Gastrocnemius medialis (tissue), 4 donors: Measurements from ENCODE around the gene ZFP92. TPM values are rescaled to one million over a fixed set of nuclear protein-coding genes. Genes with fewer than 3 reads are reported as not detected.

Source experiments
- ATAC-seq, 2 donors: fragments of 150-250 bp; one replicate each; pipeline ENCODE4 v1.9.1; 2016
- DNase-seq, 2 donors: peaks; one replicate each; pipeline ENCODE4 v3.0.0-alpha.2; 2019
- H3K27ac ChIP-seq, 4 donors: fragments of 200-600 bp; sonication (generic); 1 replicate in 1 of 4; 2 replicates in 3 of 4; pipeline ENCODE4 v1.5.1; 2016 to 2018; ENCODE audit warnings: mild to moderate bottlenecking in 2 of 4, moderate library complexity in 1 of 4
- H3K27me3 ChIP-seq, 3 donors: fragments of 200-600 bp; sonication (generic) in 2 of 3; 1 replicate in 1 of 3; 2 replicates in 2 of 3; pipeline versions ENCODE4 v1.5.1 to v1.6.0; 2016 to 2019; ENCODE audit warnings: mild to moderate bottlenecking in 1 of 3, moderate library complexity in 1 of 3
- H3K36me3 ChIP-seq, 2 donors: fragments of 200-600 bp; sonication (generic) in 1 of 2; one replicate each; pipeline ENCODE4 v1.5.1; 2017 to 2018
- H3K4me1 ChIP-seq, 2 donors: fragments of 200-600 bp; sonication (generic) in 1 of 2; one replicate each; pipeline ENCODE4 v1.5.1; 2016 to 2017; ENCODE audit warnings: mild to moderate bottlenecking in 2 of 2
- H3K4me3 ChIP-seq, 4 donors: fragments of 200-600 bp; sonication (generic) in 3 of 4; 1 replicate in 1 of 4; 2 replicates in 3 of 4; pipeline ENCODE4 v1.5.1; 2016 to 2019; ENCODE audit warnings: mild to moderate bottlenecking in 2 of 4
- H3K9me3 ChIP-seq, 3 donors: fragments of 200-600 bp; sonication (generic) in 2 of 3; 1 replicate in 1 of 3; 2 replicates in 2 of 3; pipeline ENCODE4 v1.5.1; 2016 to 2019
- CTCF ChIP-seq, 5 experiments: fragments of 450-650 bp in 3 of 5; fragments of 200-600 bp in 2 of 5; sonication (generic) in 2 of 5; IDR thresholded peaks in 4 of 5; conservative IDR thresholded peaks in 1 of 5; 1 replicate in 4 of 5; 2 replicates in 1 of 5; pipeline ENCODE4 v1.5.1; 2016 to 2019; ENCODE audit warnings: antibody characterized with exemption in 5 of 5, mild to moderate bottlenecking in 3 of 5, moderate library complexity in 3 of 5
- POLR2A ChIP-seq, 2 donors: fragments of 450-650 bp; IDR thresholded peaks; one replicate each; pipeline ENCODE4 v1.6.1; 2017; ENCODE audit warnings: antibody characterized with exemption in 2 of 2, mild to moderate bottlenecking in 2 of 2, moderate library complexity in 2 of 2
- in situ Hi-C, 4 donors: fragments of 200-750 bp; cut with MboI; loops; one replicate each; pipeline versions ENCODE4 v1.15.0 to v1.8.0; 2017; ENCODE audit warnings: low sequenced_read_pairs in 4 of 4
- intact Hi-C: fragments of 100-400 bp; cut with DNase I; formaldehyde crosslinking; loops from one replicate; pipeline ENCODE4 v1.15.1; 2023; ENCODE audit warnings: low total_unique reads
- total RNA-seq, 4 donors: library from RNA; depleted of rRNA; stranded (reverse); fragments of >200 nt; gene quantifications; one replicate each; pipeline versions ENCODE4 v1.1.0 to v1.2.3, GENCODE V29; 2016

The ZFP92 gene
- total RNA-seq, 4 donors from 2014 or later, result 0.05 to 0.55 (median 0.37) TPM

- no peak overlapping the region for H3K4me3 ChIP-seq
- intact Hi-C loops (no loop called here), in situ Hi-C loops (loop anchor here in 1 of 4 donors (25.0 kb wide), 1 partner anchor 205 kb away; no protein-coding TSS in a partner anchor)
- no peaks in the 10 kb centered on the region for H3K9me3 ChIP-seq
- DNase-seq, result no peak
- TF ChIP-seq POLR2A (IDR thresholded peaks at IDR 0.05) (no peak), CTCF (IDR thresholded peaks at IDR 0.05 in 4 of 5, conservative IDR thresholded peaks at IDR 0.05 in 1 of 5) (no peak)
- H3K36me3 ChIP-seq, result no peaks in the 10 kb centered on the region
- ATAC-seq, result no peak
- peaks cover 0 to 4% (median 0%) of the 10 kb centered on the region in 3 donors for H3K27me3 ChIP-seq
- no peak overlapping the region for H3K27ac ChIP-seq
- no peaks in the 10 kb centered on the region for H3K4me1 ChIP-seq
Measured at GRCh38 chrX:153366878-153367538, 44.3 kb upstream of the ZFP92 start.

- Histone ChIP-seq H3K9me3 (no peaks in the 10 kb centered on the region), H3K4me1 (no peaks in the 10 kb centered on the region), H3K4me3 (no peak overlapping the region), H3K36me3 (no peaks in the 10 kb centered on the region), H3K27me3 (peaks cover 0 to 4% (median 0%) of the 10 kb centered on the region in 3 donors), H3K27ac (no peak overlapping the region)
- no peak for TF ChIP-seq POLR2A (IDR thresholded peaks at IDR 0.05)
- no peak for TF ChIP-seq CTCF (IDR thresholded peaks at IDR 0.05 in 4 of 5, conservative IDR thresholded peaks at IDR 0.05 in 1 of 5)
- ATAC-seq (no peak), DNase-seq (no peak)
- intact Hi-C loops (no loop called here), in situ Hi-C loops (loop anchor here in 1 of 4 donors (25.0 kb wide), 1 partner anchor 208 kb away; no protein-coding TSS in a partner anchor)
Measured at GRCh38 chrX:153370293-153371055, 40.8 kb upstream of the ZFP92 start.

GRCh38 chrX:153371256-153371655, 40.0 kb upstream of the ZFP92 start:
- no peak for ATAC-seq
- no peaks in the 10 kb centered on the region for H3K36me3 ChIP-seq
- no peak for TF ChIP-seq POLR2A (IDR thresholded peaks at IDR 0.05)
- TF ChIP-seq CTCF (IDR thresholded peaks at IDR 0.05 in 4 of 5, conservative IDR thresholded peaks at IDR 0.05 in 1 of 5), result no peak
- H3K9me3 ChIP-seq, result no peaks in the 10 kb centered on the region
- no peak overlapping the region for H3K27ac ChIP-seq
- no peak overlapping the region for H3K4me3 ChIP-seq
- peaks cover 0 to 2% (median 0%) of the 10 kb centered on the region in 3 donors for H3K27me3 ChIP-seq
- intact Hi-C loops, result no loop called here
- in situ Hi-C loops, result loop anchor here in 1 of 4 donors (25.0 kb wide), 1 partner anchor 209 kb away; no protein-coding TSS in a partner anchor
- H3K4me1 ChIP-seq, result no peaks in the 10 kb centered on the region
- DNase-seq, result no peak

DNA sequence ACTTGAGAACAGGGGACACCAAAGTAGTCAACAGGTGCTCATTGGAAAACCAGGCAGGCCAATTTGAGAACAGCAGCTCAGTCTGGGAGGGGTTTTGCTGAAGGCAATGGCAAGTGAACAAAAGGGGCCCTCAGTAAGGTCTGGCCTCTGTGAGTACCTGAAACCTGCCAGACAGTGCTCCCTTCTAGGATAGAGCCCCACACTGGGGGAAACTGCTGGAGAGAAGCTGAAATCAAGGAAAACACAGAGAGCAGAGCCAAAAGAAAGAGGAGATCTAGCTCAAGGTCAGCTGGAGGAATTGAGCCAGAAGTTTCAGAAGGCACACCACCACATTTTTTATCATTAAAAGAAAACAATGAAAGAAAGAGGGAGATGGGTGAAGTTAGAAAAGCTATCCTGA, 38.3 kb upstream of the ZFP92 start:
- H3K36me3 ChIP-seq, result no peaks in the 10 kb centered on the region
- ATAC-seq, result no peak
- no peak overlapping the region for H3K27ac ChIP-seq
- H3K9me3 ChIP-seq, result no peaks in the 10 kb centered on the region
- no peaks in the 10 kb centered on the region for H3K4me1 ChIP-seq
- in situ Hi-C loops, result loop anchor here in 1 of 4 donors (25.0 kb wide), 1 partner anchor 211 kb away; no protein-coding TSS in a partner anchor
- no peak for TF ChIP-seq CTCF (IDR thresholded peaks at IDR 0.05 in 4 of 5, conservative IDR thresholded peaks at IDR 0.05 in 1 of 5)
- no peak for TF ChIP-seq POLR2A (IDR thresholded peaks at IDR 0.05)
- intact Hi-C loops, result no loop called here
- no peak overlapping the region for H3K4me3 ChIP-seq
- H3K27me3 ChIP-seq, result no peaks in the 10 kb centered on the region
- DNase-seq, result no peak
